Transverse colon (tissue), 4 donors: Measurements from ENCODE around the gene MRGPRE. TPM values are rescaled to one million over a fixed set of nuclear protein-coding genes. Genes with fewer than 3 reads are reported as not detected.

Source experiments
- DNase-seq: peaks from one replicate; pipeline ENCODE4 v3.0.0-alpha.2; 2019
- H3K27ac ChIP-seq, 4 donors: fragments of 200-600 bp; sonication (generic); 2 replicates each; pipeline ENCODE4 v1.5.1; 2016 to 2018; ENCODE audit warnings: inconsistent platforms in 4 of 4
- H3K27me3 ChIP-seq: fragments of 200-600 bp; sonication (generic); 2 replicates; pipeline ENCODE4 v1.5.1; 2017; ENCODE audit warnings: inconsistent platforms
- H3K36me3 ChIP-seq, 4 donors: fragments of 200-600 bp; sonication (generic); 2 replicates each; pipeline ENCODE4 v1.5.1; 2017 to 2019; ENCODE audit warnings: inconsistent platforms in 4 of 4
- H3K4me1 ChIP-seq, 4 donors: fragments of 200-600 bp; sonication (generic); 2 replicates each; pipeline ENCODE4 v1.5.1; 2017 to 2020; ENCODE audit warnings: inconsistent platforms in 4 of 4
- H3K4me3 ChIP-seq, 4 donors: fragments of 200-600 bp; sonication (generic); 1 replicate in 1 of 4; 2 replicates in 3 of 4; pipeline versions ENCODE4 v1.5.1 to v1.6.1; 2017 to 2019; ENCODE audit warnings: inconsistent platforms in 4 of 4
- H3K9me3 ChIP-seq, 2 donors: fragments of 200-600 bp; sonication (generic); 2 replicates each; pipeline ENCODE4 v1.5.1; 2017 to 2019; ENCODE audit warnings: inconsistent platforms in 2 of 2
- CTCF ChIP-seq, 5 experiments: fragments of 200-600 bp in 3 of 5; fragments of 450-650 bp in 2 of 5; sonication (generic) in 3 of 5; IDR thresholded peaks; 1 replicate in 2 of 5; 2 replicates in 3 of 5; pipeline ENCODE4 v1.5.1; 2016 to 2017; ENCODE audit warnings: antibody characterized with exemption in 5 of 5, inconsistent platforms in 3 of 5, mild to moderate bottlenecking in 2 of 5, moderate library complexity in 1 of 5
- EP300 ChIP-seq: sonication (generic); formaldehyde crosslinking; IDR thresholded peaks from one replicate; pipeline ENCODE4 v1.6.1; 2017; ENCODE audit warnings: antibody characterized with exemption, low read depth
- POLR2A ChIP-seq: fragments of 450-650 bp; IDR thresholded peaks from one replicate; pipeline ENCODE4 v1.6.1; 2016; ENCODE audit warnings: antibody characterized with exemption, mild to moderate bottlenecking, moderate library complexity
- POLR2AphosphoS5 ChIP-seq, 3 donors: sonication (generic); formaldehyde crosslinking; IDR thresholded peaks; one replicate each; pipeline ENCODE4 v1.6.1; 2016; ENCODE audit warnings: antibody characterized with exemption in 3 of 3
- WGBS, 2 donors: methylation state at CpG; one replicate each; pipeline ENCODE4 v1.1.5; 2018; ENCODE audit warnings: low coverage in 1 of 2; 5-methylcytosine and 5-hydroxymethylcytosine counted together
- in situ Hi-C, 4 donors: fragments of 200-750 bp; cut with MboI; loops; one replicate each; pipeline versions ENCODE4 v1.15.0 to v1.15.1; 2017; ENCODE audit warnings: low sequenced_read_pairs in 3 of 4, low pct_ligation_motif_present in 1 of 4, low pct_unique_long_range_greater_than_20kb in 1 of 4
- intact Hi-C: fragments of 100-400 bp; cut with DNase I; formaldehyde crosslinking; loops from one replicate; pipeline ENCODE4 v1.15.1; 2023; ENCODE audit warnings: low total_unique reads
- total RNA-seq, 4 donors: library from RNA; depleted of rRNA; stranded (reverse); fragments of >200 nt; gene quantifications; one replicate each; pipeline ENCODE4 v1.1.0, GENCODE V29; 2016

MRGPRE gene
- total RNA-seq, 4 donors from 2014 or later, result not detected

GRCh38 chr11:3201112-3201581 is 31.1 kb downstream of the MRGPRE start:
- H3K4me1 ChIP-seq, result peaks cover 0 to 13% (median 7%) of the 10 kb centered on the region in 4 donors
- H3K27ac ChIP-seq, result no peak overlapping the region
- intact Hi-C loops, result no loop called here
- no peak for DNase-seq
- in situ Hi-C loops, result loop anchor here in 2 of 4 donors (25.0 kb wide), 2 partner anchors 89 to 164 kb away; no protein-coding TSS in a partner anchor
- H3K4me3 ChIP-seq, result no peak overlapping the region
- TF ChIP-seq POLR2AphosphoS5 (IDR thresholded peaks at IDR 0.05) (no peak), EP300 (no peak), POLR2A (no peak), CTCF (IDR thresholded peaks at IDR 0.05) (no peak)
- H3K9me3 ChIP-seq, result no peaks in the 10 kb centered on the region
- peaks cover 58% of the 10 kb centered on the region for H3K27me3 ChIP-seq
- H3K36me3 ChIP-seq, result no peaks in the 10 kb centered on the region
- WGBS, 2 donors, result 71 to 92% methylated on average over 6 to 15 of the region's 15 CpGs

GRCh38 chr11:3200388-3201111 is 31.7 kb downstream of the MRGPRE start:
- Histone ChIP-seq H3K9me3 (no peaks in the 10 kb centered on the region), H3K27ac (no peak overlapping the region), H3K36me3 (no peaks in the 10 kb centered on the region), H3K27me3 (peaks cover 58% of the 10 kb centered on the region), H3K4me1 (peaks cover 0 to 9% (median 7%) of the 10 kb centered on the region in 4 donors), H3K4me3 (no peak overlapping the region)
- in situ Hi-C loops (loop anchor here in 2 of 4 donors (25.0 kb wide), 2 partner anchors 88 to 163 kb away; no protein-coding TSS in a partner anchor), intact Hi-C loops (no loop called here)
- TF ChIP-seq CTCF (IDR thresholded peaks at IDR 0.05), result no peak
- TF ChIP-seq POLR2AphosphoS5 (IDR thresholded peaks at IDR 0.05), result no peak
- TF ChIP-seq POLR2A, result no peak
- 50 to 64% methylated on average over 1 to 10 of the region's 12 CpGs for WGBS, 2 donors
- DNase-seq, result peak; percentile 5

GRCh38 chr11:3199537-3200295 is 32.5 kb downstream of the MRGPRE start:
- Histone ChIP-seq H3K4me3 (no peak overlapping the region), H3K27me3 (peaks cover 58% of the 10 kb centered on the region), H3K4me1 (peaks cover 0 to 9% (median 3%) of the 10 kb centered on the region in 4 donors), H3K36me3 (no peaks in the 10 kb centered on the region), H3K9me3 (no peaks in the 10 kb centered on the region), H3K27ac (no peak overlapping the region)
- intact Hi-C loops, result no loop called here
- in situ Hi-C loops, result loop anchor here in 2 of 4 donors (25.0 kb wide), 2 partner anchors 87 to 162 kb away; no protein-coding TSS in a partner anchor
- 71% methylated on average over 19 of the region's 19 CpGs; no CpG with 5 or more reads in 1 of the 2 donors for WGBS, 2 donors
- no peak for DNase-seq
- TF ChIP-seq POLR2AphosphoS5 (IDR thresholded peaks at IDR 0.05), result no peak
- TF ChIP-seq CTCF (IDR thresholded peaks at IDR 0.05), result no peak
- TF ChIP-seq EP300, result no peak
- TF ChIP-seq POLR2A, result no peak

GRCh38 chr11:3198815-3199214 is 33.4 kb downstream of the MRGPRE start:
- no peak overlapping the region for H3K27ac ChIP-seq
- no peaks in the 10 kb centered on the region for H3K36me3 ChIP-seq
- in situ Hi-C loops (no loop called here), intact Hi-C loops (no loop called here)
- no peaks in the 10 kb centered on the region for H3K9me3 ChIP-seq
- WGBS, 2 donors, result 83% methylated on average over 13 of the region's 15 CpGs; no CpG with 5 or more reads in 1 of the 2 donors
- no peak overlapping the region for H3K4me3 ChIP-seq
- H3K27me3 ChIP-seq, result peaks cover 52% of the 10 kb centered on the region
- DNase-seq, result no peak
- H3K4me1 ChIP-seq, result peaks cover 0 to 9% (median 3%) of the 10 kb centered on the region in 4 donors
- TF ChIP-seq CTCF (IDR thresholded peaks at IDR 0.05) (no peak), POLR2AphosphoS5 (IDR thresholded peaks at IDR 0.05) (no peak), EP300 (no peak), POLR2A (no peak)
